HG02840 (cell line): ENCODE results near the gene ZNF750.

Experiments
- ATAC-seq: cut with Tn5 transposase; IDR thresholded peaks from one replicate; pipeline ENCODE4 v1.9.1; 2021; ENCODE audit warnings: mild to moderate bottlenecking, moderate library complexity, moderate number of reproducible peaks; ENCODE audit not compliant: unreplicated experiment, low FRiP score

ZNF750 gene

DNA sequence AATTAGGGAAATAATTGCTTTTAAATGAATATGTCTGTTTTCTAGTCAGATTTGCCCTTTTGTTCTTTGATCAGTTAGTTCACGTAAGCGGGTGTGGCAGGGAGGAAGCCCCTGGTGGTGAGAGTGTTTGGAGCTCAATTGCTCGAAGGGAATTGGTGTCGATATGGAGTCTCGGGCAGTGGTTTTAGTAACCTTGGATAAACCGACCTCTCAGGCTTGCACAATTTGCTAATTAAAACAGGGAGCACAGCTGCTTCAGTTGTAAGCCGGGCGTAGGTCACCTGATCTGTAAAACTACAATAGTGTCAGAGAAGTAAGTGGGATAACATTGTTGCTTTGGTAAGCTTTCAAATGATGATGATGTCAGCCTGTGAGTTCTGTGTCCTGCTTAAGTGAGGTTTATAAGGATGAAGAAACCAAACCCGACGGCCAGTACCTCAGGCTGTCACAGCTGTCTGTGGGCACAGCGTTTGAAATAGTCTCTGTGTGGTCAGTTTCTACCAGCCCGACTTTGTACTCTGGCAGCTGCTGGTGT, 2.9 kb downstream of the ZNF750 start:
- no peak for ATAC-seq

DNA sequence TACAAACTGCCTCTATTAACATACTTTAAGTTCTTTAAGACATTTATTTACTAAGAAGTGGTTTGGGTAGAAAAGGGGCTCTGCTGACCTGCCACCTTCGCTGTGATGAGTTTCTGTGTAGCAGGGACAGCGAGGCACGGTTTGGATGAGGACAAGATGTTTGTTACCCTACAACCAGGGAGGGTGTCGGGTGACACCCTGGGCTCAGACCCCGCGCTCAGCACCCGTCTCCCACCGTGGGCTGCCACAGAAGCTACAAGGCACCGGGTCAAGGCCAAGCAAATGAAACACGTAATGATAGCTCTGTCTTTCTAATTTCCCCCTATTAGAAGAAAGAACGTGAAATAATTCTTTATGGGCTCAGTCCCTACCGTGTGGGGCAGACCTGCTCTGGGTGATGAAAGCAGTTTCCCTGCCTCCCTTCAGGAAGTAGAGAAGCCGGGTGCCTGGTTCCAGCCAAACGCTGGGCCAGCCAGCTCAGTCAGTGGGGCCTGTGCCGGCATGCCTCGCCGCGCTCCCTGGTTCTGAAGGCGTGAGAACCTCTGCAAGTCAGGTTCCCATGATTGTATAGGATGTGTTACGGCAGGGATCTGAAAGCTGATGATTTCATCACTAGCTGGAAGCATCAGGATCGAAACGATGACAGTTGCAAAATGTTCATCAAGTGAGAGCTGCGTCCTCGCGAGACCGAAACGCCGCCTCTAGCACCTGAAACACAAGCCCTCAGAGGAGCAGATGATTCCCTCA, 3.9 kb downstream of the ZNF750 start:
- no peak for ATAC-seq

DNA sequence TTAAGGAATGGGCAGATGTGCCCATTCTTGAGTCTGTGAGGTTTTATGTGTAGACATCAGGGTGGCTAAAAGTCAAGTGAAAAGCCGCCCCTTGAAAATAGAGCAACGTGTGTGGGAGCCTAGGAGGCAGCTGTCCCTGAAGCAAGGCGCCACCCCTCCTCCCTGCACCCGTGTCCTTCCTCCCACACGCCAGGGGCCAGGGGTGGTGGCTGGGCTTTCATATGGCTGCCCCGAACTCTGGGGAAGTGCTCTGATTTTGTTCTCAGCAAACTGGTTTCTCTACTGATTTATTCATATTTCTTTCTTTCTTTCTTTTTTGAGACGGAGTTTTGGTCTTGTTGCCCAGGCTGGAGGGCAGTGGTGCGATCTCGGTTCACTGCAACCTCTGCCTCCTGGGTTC, 4.7 kb downstream of the ZNF750 start:
- ATAC-seq, result no peak

DNA sequence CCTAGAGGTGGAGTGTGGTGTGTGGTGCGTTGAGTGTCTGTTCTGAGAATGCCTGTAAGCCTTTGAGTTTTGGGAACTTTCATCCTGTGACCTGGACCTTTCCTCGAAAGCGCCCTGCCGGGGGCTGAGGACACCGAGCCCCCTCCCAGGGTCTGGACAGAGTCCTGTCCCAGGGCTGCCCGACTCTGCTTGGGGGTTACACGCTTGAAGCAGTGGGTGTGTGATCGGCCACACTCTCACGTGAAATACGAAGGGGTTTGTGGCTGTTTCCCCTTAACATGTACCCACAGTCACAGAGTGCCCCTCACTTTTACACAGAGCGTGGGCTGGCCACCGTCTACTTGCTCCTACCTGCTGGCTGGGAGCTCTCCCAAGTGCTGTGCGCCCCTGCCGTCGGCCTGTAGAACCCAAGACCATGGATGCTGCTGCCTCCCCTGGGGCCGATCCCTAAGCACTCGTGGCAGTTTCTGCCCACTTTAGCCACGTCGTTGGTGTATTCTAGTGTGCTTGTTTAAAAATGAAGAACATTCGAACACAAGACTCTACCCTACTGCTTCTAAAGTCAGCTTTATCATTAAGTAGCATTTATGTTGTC, 6.8 kb downstream of the ZNF750 start:
- ATAC-seq, result no peak

DNA sequence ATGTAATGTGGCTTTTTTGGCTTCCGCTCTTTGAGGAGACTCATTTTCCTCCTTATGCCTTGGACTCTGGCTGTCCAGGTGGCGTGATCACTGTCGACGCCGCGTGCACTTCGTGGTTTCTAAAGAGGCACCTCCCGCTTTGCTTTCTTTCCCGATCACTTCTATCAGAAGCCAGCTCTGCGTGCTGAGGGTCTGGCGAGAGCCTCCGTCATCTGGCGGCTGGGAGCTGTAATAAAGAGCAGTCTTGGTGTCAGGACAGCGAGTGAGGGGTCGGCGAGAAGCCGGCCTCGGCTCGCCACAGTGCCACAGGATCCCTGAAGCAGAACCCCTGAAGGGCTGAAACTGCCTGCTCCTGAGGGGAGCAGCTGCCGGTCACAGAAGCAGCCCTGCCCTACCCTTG, 7.4 kb downstream of the ZNF750 start:
- ATAC-seq, result no peak

GRCh38 chr17:82831818-82832200, 8.0 kb downstream of the ZNF750 start:
- ATAC-seq, result no peak

DNA sequence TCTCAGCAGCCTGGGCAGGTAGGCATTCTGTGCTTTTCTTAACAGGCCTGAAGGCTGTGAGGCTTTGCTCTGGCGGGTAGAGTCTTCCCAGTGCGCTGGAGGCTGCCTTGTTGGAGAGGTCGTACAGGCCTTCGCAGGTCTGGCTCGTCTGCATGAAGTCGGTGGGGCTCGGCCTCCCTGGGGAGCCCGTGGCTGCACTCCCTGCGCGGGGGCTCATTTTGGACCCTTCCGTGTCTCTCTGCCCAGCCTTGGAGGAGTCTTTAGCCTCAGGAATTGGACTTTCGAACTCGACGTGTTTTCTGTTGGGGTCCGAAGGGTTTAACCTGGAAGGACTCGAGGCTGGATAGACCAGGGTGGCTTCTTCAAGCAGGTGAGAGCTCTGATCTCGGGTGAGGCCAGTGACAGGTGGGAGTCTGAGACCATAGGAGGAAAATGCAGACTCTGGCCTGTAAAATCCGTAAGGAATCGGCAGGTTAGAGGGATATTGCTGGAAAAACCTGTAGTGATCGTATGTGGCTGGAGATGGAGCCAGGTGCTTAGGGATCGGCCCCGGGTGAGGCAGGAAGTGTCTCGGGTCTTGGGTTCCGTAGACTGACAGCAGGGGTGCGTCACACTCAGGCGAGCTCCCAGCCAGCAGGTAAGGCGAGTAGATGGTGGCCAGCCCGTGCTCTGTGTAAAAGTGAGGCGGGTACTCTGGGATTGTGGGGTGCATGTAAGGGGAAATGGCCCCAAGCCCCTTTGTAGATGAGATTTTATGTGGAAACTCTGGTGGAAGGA, 8.6 kb downstream of the ZNF750 start:
- ATAC-seq, result no peak

DNA sequence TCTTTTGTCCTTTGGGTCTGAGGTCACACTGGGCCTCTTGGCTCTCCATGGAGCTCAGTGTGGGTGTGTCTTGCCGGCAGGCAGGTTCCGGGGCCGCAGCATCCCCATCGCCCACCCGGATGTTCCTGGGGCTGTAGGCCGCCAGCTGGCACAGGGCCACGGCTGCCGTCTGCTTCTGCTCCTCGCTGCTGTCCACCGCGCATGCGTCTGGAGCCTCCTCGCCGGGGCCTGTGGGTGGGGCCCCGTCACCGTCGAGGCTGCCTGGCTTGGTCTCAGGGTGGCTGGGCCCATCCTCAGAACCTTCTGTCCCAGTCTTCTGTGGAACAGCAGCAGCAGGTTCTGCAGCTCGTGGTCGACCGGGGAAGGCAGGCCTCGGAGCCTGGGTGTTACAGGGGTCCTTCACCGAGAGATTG, 9.6 kb downstream of the ZNF750 start:
- ATAC-seq, result no peak

DNA sequence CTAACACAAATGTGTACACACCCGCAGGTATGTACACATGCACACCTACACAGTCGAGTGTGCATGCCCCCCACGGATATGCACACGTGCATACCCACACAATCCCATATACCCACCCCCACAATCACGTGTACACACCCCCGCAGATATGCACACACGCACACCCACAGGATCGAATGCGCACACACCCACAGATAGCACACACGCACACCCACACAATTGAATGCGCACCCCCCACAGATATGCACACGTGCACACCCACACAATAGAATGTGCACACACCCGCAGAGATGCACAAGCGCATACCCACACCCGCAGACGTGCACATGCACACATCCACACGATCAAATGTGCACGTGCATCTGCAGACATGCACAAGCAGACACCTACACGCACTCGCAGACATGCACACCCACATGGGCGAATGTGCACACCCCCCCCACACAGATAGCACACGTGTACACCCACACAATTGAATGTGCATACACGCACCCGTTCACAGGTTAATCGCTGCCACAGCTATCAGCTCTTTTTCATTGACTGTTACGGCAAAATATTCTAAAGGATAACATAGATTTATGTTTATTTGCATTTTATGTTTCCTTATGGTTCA, 10.8 kb downstream of the ZNF750 start:
- ATAC-seq, result no peak

DNA sequence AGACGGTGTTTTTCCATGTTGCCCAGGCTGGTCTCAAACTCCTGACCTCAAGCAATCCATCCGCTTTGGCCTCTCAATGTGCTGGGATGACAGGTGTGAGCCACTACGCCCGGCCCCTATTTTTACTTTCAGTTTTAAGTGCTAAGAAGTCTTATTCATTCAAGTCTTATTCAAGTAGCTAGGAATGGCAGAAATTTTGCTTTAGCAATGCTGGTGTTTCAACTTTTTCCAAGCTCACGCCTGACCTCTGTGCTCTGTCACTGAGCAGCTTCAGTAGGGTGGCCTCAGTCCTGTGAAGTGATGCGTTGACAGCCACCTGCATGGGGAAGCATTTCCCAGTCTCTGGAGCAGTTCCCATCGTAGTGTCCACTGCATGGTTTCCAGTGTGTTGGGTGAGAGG, 12.9 kb downstream of the ZNF750 start:
- no peak for ATAC-seq

- ATAC-seq, result no peak
Observed at GRCh38 chr17:82826211-82826610, 13.6 kb downstream of the ZNF750 start.

DNA sequence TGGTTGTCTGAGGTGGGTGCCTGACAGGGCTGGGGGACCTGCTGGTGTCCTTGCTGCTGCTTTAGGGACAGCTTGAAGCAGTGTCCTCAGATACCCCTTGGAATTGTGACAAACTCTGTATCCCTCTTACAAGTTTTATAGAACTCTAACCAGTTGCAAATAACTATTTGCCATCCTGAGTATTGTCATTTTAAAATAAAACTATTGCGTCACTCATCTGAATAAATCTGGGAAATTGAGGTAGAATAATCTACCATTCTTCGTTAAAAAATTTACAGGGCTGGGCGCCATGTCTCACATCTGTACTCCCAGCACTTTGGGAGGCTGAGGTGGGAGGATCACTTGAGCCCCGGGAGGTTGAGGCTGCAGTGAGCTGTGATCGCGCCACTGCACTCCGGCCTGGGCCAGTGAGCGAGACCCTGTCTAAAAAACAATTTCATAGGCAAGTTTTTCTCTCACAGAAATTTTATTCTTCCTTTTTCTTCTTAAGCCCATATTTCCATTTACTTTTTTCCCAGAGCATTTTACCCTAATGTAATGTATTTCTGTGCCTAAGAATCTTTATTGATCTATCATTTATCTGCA, 14.2 kb downstream of the ZNF750 start:
- ATAC-seq, result no peak

- no peak for ATAC-seq
Observed at GRCh38 chr17:82823004-82823403, 16.8 kb downstream of the ZNF750 start.

GRCh38 chr17:82822281-82822680, 17.5 kb downstream of the ZNF750 start:
- ATAC-seq, result no peak

GRCh38 chr17:82821554-82821953, 18.3 kb downstream of the ZNF750 start:
- ATAC-seq, result no peak

DNA sequence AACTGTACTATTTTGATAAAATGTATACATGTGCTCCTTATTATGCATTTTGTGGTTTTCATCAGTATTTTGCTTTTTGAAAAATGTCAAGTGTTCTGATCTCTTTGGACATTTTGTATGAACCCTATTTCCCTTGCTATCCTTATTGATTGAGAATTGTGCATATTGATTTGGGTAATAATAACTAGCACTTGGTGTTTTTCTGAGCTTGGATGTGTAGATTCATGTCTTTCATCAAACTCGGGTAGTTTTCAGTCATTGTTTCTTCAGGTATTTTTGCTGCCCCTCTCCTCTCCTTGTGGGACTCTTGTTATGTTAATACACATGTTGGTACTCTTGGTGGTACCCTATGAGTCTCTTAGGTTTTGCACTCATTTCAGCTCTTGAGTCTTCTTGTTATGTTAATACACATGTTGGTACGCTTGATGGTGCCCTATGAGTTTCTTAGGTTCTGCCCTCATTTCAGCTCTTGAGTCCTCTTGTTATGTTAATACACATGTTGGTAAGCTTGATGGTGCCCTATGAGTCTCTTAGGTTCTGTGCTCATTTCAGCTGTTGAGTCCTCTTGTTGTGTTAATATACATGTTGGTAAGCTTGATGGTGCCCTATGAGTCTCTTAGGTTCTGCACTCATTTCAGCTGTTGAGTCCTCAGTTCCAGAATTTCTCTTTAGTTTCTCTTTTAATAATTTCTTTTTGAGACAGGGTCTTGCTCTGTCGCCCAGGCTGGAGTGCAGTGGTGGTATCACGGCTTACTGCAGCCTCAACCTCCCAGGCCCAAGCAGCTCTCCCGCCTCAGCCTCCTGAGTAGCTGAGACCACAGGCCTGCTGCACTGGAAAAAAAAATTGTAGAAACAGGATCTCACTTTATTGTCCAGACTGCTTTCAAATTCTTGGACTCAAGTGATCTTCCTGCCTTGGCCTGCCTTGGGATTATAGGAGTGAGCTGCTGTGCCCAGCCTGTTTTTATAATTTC, 19.3 kb downstream of the ZNF750 start:
- no peak for ATAC-seq

DNA sequence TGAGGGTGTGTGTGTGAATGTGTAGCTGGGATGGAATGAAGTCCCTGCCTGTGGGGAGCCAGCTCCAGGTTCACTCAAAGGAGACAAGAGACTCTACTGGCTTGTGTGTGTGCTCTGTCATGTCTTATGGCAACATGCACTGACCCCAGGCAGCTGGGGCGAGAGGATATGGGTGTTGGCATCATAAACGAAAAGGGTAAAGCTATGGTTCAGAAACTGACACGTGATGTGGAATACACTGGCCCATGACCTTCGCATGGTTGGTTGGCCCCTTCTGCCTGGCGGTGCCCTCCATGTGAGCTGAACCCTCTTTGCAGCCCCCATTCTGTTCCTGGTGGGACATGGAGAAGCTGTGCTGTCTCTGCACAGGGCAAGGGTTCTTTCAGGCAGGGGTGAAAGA, 21.9 kb downstream of the ZNF750 start:
- ATAC-seq, result no peak

- no peak for ATAC-seq
Observed at GRCh38 chr17:82816358-82816757, 23.5 kb downstream of the ZNF750 start.

- ATAC-seq, result no peak
Observed at GRCh38 chr17:82815790-82816305, 24.0 kb downstream of the ZNF750 start.
